ENCODE measurements around the gene KAT2B.

GRCh38 chr3:20148466-20148865 is 108.2 kb downstream of the KAT2B start:
- TF ChIP-seq CTCF (IDR thresholded peaks at IDR 0.05) (no peak), POLR2A (IDR thresholded peaks at IDR 0.05) (no peak)

Measured in uterus (tissue), 2 donors.